OCI-LY3 (cell line): ENCODE results near the gene BCL2L12.

Experiments
- CTCF ChIP-seq: fragments of 200-600, 300-600 bp; sonication (generic); IDR thresholded peaks from 2 replicates; pipeline ENCODE4 v1.5.1; 2014; ENCODE audit warnings: antibody characterized with exemption, low read length, low read depth
- EZH2phosphoT487 ChIP-seq: fragments of 200-600 bp; shearing (Covaris generic); IDR thresholded peaks from 2 replicates; pipeline ENCODE4 v1.6.1; 2018; ENCODE audit warnings: antibody characterized with exemption, mixed run types, low read depth

DNA sequence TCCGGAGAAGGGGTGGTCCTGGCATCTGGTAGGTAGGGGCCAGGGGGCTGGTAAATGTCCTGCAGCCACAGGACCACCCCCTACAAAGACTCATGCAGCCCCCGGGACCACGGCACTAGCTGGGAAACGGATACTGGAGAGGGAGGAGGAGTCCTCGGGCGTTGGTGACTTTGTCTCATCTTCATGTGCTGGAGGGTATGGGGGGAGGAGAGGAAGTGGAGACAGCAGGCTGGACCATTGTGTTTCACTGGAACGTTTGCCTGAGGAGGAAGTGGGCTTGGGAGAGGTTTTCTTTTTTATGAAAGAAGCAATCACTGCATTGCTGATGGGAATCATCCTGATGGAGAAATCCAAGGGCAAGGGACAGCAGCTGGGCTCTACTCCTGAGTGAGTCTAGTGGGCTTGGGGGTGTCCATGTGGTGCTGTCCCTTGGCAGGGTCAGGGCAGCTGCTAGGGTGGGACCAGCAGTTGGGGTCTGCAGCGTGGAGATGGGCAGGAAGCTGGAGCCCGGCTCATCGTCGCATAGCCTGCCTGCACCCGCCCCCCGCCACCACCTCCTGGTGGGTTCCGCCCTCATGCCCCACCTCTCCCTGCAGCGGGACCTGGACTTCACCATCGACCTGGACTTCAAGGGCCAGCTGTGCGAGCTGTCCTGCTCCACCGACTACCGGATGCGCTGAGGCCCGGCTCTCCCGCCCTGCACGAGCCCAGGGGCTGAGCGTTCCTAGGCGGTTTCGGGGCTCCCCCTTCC lies 22.0 kb downstream of the BCL2L12 start:
- no peak for TF ChIP-seq CTCF
- TF ChIP-seq EZH2phosphoT487 = no peak
